Myometrial cell (primary cell): ENCODE data around the gene TAF1A. TPM values are rescaled to one million over a fixed set of nuclear protein-coding genes. Genes with fewer than 3 reads are reported as not detected.

Source experiments
- total RNA-seq: library from RNA; depleted of rRNA; stranded (reverse); fragments of >200 nt; gene quantifications from 2 replicates; pipeline ENCODE4 v1.2.3, GENCODE V29; 2015

The TAF1A gene
- 3.4 and 11.5 TPM in 2 replicates for total RNA-seq

GRCh38 chr1:222589462-222590302 is at the start of gene TAF1A:
TSS of gene TAF1A (minus strand) at chr1:222589933.

GRCh38 chr1:222618001-222618879 is 28.5 kb upstream of the TAF1A start, which contains the start of gene MIA3:
TSS of gene MIA3 (plus strand) at chr1:222618097. CDS start at chr1:222618111, 14 bp downstream.

GRCh38 chr1:222547944-222548671 is 41.6 kb downstream of the TAF1A start, which contains the start of gene HHIPL2:
TSS of gene HHIPL2 (minus strand) at chr1:222548104. CDS start at chr1:222548044, 60 bp downstream.

Other genes starting within 250 kb of the TAF1A start
- gene HHIPL2, start 41.8 kb downstream of the TAF1A start, total RNA-seq = not detected in 2 replicates
- gene MIA3, start 28.2 kb upstream of the TAF1A start, total RNA-seq = 14.7 and 26.8 TPM in 2 replicates
- 54.2 and 58.8 TPM in 2 replicates for gene AIDA, start 122.6 kb upstream of the TAF1A start, total RNA-seq
- gene BROX, start 122.6 kb upstream of the TAF1A start, total RNA-seq = 45.0 and 56.9 TPM in 2 replicates
- not detected in 2 replicates for gene FAM177B, start 147.3 kb upstream of the TAF1A start, total RNA-seq
- 4.3 and 6.6 TPM in 2 replicates for gene DISP1, start 225.1 kb upstream of the TAF1A start, total RNA-seq